ENCODE data around the gene NDRG3.

GRCh38 chr20:36775826-36776225, 29.9 kb upstream of the NDRG3 start:
- no peak for TF ChIP-seq CTCF (IDR thresholded peaks at IDR 0.05)
- TF ChIP-seq POLR2AphosphoS5 (IDR thresholded peaks at IDR 0.05): no peak
- no peak for TF ChIP-seq EP300 (IDR thresholded peaks at IDR 0.05)
